Loucy (cell line): Measurements from ENCODE around the gene SERINC1.

ENCODE experiments used
- H2AFZ ChIP-seq: fragments of 200-600 bp; sonication (generic); 2 replicates; pipeline ENCODE4 v1.6.0; 2016; ENCODE audit warnings: antibody characterized with exemption, mild to moderate bottlenecking, low read length, moderate library complexity
- H3F3A ChIP-seq: fragments of 200-600 bp; 2 replicates; pipeline ENCODE4 v1.6.0; 2016; ENCODE audit warnings: antibody characterized with exemption, low read depth, mild to moderate bottlenecking
- H3K27me3 ChIP-seq: fragments of 200-600 bp; sonication (generic); 2 replicates; pipeline ENCODE4 v1.6.1; 2014; ENCODE audit warnings: low read length, mild to moderate bottlenecking; ENCODE audit not compliant: insufficient read depth, poor library complexity, severe bottlenecking
- H3K36me3 ChIP-seq: fragments of 200-600 bp; sonication (generic); 2 replicates; pipeline ENCODE4 v1.6.1; 2016; ENCODE audit warnings: low read length; ENCODE audit not compliant: insufficient read depth
- H3K4me1 ChIP-seq: fragments of 200-600 bp; sonication (generic); 2 replicates; pipeline ENCODE4 v1.5.1; 2014; ENCODE audit warnings: low read length, mild to moderate bottlenecking; ENCODE audit not compliant: insufficient read depth, poor library complexity, severe bottlenecking
- H3K4me2 ChIP-seq: fragments of 200-600 bp; sonication (generic); 2 replicates; pipeline ENCODE4 v1.6.0; 2014; ENCODE audit warnings: antibody characterized with exemption, low read length, low read depth, mild to moderate bottlenecking; ENCODE audit not compliant: poor library complexity, severe bottlenecking
- H3K4me3 ChIP-seq: fragments of 200-600 bp; sonication (generic); 2 replicates; pipeline ENCODE4 v1.5.1; 2014; ENCODE audit warnings: low read length, mild to moderate bottlenecking, mixed read lengths; ENCODE audit not compliant: poor library complexity, severe bottlenecking
- H3K79me2 ChIP-seq: fragments of 200-600 bp; sonication (generic); 2 replicates; pipeline ENCODE4 v1.6.1; 2014; ENCODE audit warnings: low read length; ENCODE audit not compliant: insufficient read depth
- H3K9ac ChIP-seq: fragments of 200-600 bp; sonication (generic); 2 replicates; pipeline ENCODE4 v1.6.0; 2014; ENCODE audit warnings: mild to moderate bottlenecking, low read depth, low read length, moderate library complexity; ENCODE audit not compliant: poor library complexity, severe bottlenecking
- H3K9me2 ChIP-seq: fragments of 200-600 bp; sonication (generic); replicated peaks from 2 replicates; pipeline ENCODE4 v1.6.1; 2016; ENCODE audit warnings: low read depth, low read length, mixed read lengths
- H3K9me3 ChIP-seq: fragments of 200-600 bp; sonication (generic); 2 replicates; pipeline ENCODE4 v1.6.1; 2014; ENCODE audit warnings: mild to moderate bottlenecking, antibody characterized with exemption, low read length, low read depth; ENCODE audit not compliant: insufficient read depth
- H4K20me1 ChIP-seq: fragments of 200-600 bp; sonication (generic); 2 replicates; pipeline ENCODE4 v1.6.0; 2014; ENCODE audit warnings: antibody characterized with exemption, low read length, mild to moderate bottlenecking; ENCODE audit not compliant: insufficient read depth, poor library complexity, severe bottlenecking
- EZH2phosphoT487 ChIP-seq: fragments of 200-600 bp; IDR thresholded peaks from 2 replicates; pipeline ENCODE4 v1.6.1; 2018; ENCODE audit warnings: antibody characterized with exemption, mild to moderate bottlenecking, moderate library complexity, borderline replicate concordance
- TF ChIP-seq, protein P1 (sequence below): fragments of 200-600 bp; sonication (generic); conservative IDR thresholded peaks from 2 replicates; pipeline ENCODE4 v1.5.1; 2014; ENCODE audit warnings: mild to moderate bottlenecking, antibody characterized with exemption, low read length

Gene SERINC1

DNA sequence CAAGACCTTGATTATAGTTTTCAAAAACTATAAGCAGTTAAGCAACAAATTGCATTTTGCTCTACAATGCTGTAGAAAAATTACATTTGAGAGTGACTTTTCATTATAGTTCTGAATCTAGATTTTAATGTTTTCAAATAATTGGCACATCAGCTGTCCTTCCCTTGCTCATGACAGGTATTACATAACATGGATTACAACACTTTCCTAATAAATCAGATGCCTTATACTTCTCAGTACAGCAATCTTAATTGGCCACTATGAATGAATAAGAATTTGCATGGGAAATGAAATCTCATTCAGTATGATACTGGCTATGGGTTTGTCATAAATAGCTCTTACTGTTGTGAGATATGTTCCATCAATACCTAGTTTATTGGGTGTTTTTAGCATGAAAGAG lies 42.3 kb downstream of the SERINC1 start:
- Histone ChIP-seq H3K9ac (no peak overlapping the region), H4K20me1 (no peaks in the 10 kb centered on the region), H3K4me1 (no peaks in the 10 kb centered on the region), H3F3A (no peaks in the 10 kb centered on the region), H3K36me3 (peaks cover 88% of the 10 kb centered on the region), H3K4me3 (no peak overlapping the region), H2AFZ (no peak overlapping the region), H3K79me2 (no peaks in the 10 kb centered on the region), H3K27me3 (no peaks in the 10 kb centered on the region), H3K4me2 (no peak overlapping the region), H3K9me3 (no peaks in the 10 kb centered on the region), H3K9me2 (no peaks in the 10 kb centered on the region)
- TF ChIP-seq, protein P1, sequence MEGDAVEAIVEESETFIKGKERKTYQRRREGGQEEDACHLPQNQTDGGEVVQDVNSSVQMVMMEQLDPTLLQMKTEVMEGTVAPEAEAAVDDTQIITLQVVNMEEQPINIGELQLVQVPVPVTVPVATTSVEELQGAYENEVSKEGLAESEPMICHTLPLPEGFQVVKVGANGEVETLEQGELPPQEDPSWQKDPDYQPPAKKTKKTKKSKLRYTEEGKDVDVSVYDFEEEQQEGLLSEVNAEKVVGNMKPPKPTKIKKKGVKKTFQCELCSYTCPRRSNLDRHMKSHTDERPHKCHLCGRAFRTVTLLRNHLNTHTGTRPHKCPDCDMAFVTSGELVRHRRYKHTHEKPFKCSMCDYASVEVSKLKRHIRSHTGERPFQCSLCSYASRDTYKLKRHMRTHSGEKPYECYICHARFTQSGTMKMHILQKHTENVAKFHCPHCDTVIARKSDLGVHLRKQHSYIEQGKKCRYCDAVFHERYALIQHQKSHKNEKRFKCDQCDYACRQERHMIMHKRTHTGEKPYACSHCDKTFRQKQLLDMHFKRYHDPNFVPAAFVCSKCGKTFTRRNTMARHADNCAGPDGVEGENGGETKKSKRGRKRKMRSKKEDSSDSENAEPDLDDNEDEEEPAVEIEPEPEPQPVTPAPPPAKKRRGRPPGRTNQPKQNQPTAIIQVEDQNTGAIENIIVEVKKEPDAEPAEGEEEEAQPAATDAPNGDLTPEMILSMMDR = no peak

- H2AFZ ChIP-seq = no peak overlapping the region
- no peak overlapping the region for H3K4me2 ChIP-seq
- no peaks in the 10 kb centered on the region for H3K9me2 ChIP-seq
- peaks cover 87% of the 10 kb centered on the region for H3K36me3 ChIP-seq
- H3F3A ChIP-seq = no peaks in the 10 kb centered on the region
- no peak overlapping the region for H3K4me3 ChIP-seq
- no peak overlapping the region for H3K9ac ChIP-seq
- no peaks in the 10 kb centered on the region for H4K20me1 ChIP-seq
- H3K27me3 ChIP-seq = no peaks in the 10 kb centered on the region
- H3K9me3 ChIP-seq = no peaks in the 10 kb centered on the region
- H3K4me1 ChIP-seq = no peaks in the 10 kb centered on the region
- TF ChIP-seq, protein P1 = no peak
- TF ChIP-seq EZH2phosphoT487 = no peak
- no peaks in the 10 kb centered on the region for H3K79me2 ChIP-seq
Observed at GRCh38 chr6:122428781-122429180, 42.8 kb downstream of the SERINC1 start.

DNA sequence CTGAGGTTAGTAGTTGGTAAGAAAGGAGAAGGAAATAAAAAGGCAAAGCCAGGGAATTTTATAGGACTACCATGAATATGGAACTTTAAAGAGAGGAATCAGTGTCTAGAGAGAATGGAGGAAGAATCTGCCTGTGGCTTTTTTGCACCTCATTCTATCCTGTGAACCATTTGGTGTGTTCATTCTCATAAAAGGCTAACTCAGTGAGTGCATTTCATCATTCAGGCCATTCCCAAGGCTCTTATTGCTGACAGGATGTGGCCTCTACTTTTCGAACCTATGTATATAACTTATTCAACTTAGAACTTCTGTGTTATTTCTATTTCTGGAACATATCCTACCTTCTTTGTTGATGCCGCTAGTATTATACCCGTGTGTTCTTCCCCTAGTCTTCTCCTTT lies 45.0 kb downstream of the SERINC1 start:
- Histone ChIP-seq H3K4me1 (no peaks in the 10 kb centered on the region), H3K4me3 (no peak overlapping the region), H3K9me2 (no peaks in the 10 kb centered on the region), H3K36me3 (peaks cover 89% of the 10 kb centered on the region; the same call in 1 of the 2 replicates), H2AFZ (no peak overlapping the region), H3K27me3 (no peaks in the 10 kb centered on the region), H3K9ac (no peak overlapping the region), H3K4me2 (no peak overlapping the region), H3K79me2 (no peaks in the 10 kb centered on the region), H4K20me1 (no peaks in the 10 kb centered on the region), H3K9me3 (no peaks in the 10 kb centered on the region), H3F3A (no peaks in the 10 kb centered on the region)
- no peak for TF ChIP-seq EZH2phosphoT487
- TF ChIP-seq, protein P1 = no peak
